ENCODE data around the gene SH3D19. TPM values are rescaled to one million over a fixed set of nuclear protein-coding genes. Genes with fewer than 3 reads are reported as not detected.

SH3D19 gene
- total RNA-seq, 3 donors from 2014 or later, result 0.24 to 0.61 (median 0.56) TPM

DNA sequence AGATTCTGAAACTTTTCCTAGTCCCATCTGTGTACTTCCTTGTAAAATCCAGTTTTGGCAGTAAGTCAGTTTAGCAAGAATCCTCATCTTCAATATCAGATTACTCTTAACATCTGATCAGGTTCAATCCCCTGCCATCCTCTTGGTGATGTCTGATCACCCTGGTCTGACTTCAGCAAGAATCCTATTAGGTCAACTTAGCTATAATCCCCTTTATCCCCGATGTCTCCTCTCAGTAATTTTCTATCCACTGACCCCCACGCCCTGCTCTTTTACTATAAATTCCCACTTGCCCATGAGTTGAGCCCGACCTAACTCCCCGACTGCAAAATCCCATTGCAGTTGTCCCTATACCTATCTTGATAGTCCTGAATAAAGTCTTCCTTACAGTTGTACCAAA, 106.3 kb downstream of the SH3D19 start:
- no peaks in the 10 kb centered on the region for H3K4me1 Mint-ChIP-seq (ENCODE audit: low read depth)
- no peaks in the 10 kb centered on the region for H3K9me3 Mint-ChIP-seq
- peaks cover 9% of the 10 kb centered on the region for H3K27me3 Mint-ChIP-seq (ENCODE audit: low read depth)
- H3K36me3 Mint-ChIP-seq (ENCODE audit: insufficient read depth), result no peaks in the 10 kb centered on the region
- DNase-seq, result no peak
- ATAC-seq, result no peak
- H3K4me3 Mint-ChIP-seq, result no peak overlapping the region

- H3K9me3 Mint-ChIP-seq, result no peaks in the 10 kb centered on the region
- no peaks in the 10 kb centered on the region for H3K4me1 Mint-ChIP-seq (ENCODE audit: low read depth)
- DNase-seq (no peak), ATAC-seq (no peak)
- H3K4me3 Mint-ChIP-seq, result no peak overlapping the region
- H3K27me3 Mint-ChIP-seq (ENCODE audit: low read depth), result peaks cover 5% of the 10 kb centered on the region
- H3K36me3 Mint-ChIP-seq (ENCODE audit: insufficient read depth), result no peaks in the 10 kb centered on the region
These were observed 107.1 kb downstream of the SH3D19 start for GRCh38 chr4:151218343-151218742.

DNA sequence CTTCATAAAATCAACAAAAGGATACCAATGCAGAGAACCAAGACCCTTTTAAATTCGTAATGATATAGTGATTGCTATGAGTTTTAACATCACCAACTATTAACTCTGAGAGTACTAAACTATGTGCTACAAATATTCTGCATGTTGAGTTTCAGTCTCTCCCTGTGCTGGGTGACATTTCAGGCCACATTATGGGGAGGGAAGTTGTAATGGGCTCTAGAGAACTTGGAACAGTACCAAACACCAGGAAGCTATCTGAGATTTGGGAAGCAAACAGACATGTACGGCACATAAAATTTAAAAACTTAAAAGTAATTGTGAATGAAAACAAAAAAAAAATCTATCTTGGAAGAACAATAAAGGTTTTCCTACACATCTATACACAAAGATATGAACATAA, 108.1 kb downstream of the SH3D19 start:
- Mint-ChIP-seq H3K4me1 (ENCODE audit: low read depth) (no peaks in the 10 kb centered on the region), H3K27me3 (ENCODE audit: low read depth) (peaks cover 5% of the 10 kb centered on the region), H3K9me3 (no peaks in the 10 kb centered on the region), H3K4me3 (no peak overlapping the region), H3K36me3 (ENCODE audit: insufficient read depth) (no peaks in the 10 kb centered on the region)
- DNase-seq, result no peak
- no peak for ATAC-seq

GRCh38 chr4:151215295-151215694, 110.1 kb downstream of the SH3D19 start:
- DNase-seq, result no peak
- no peak for ATAC-seq
- no peaks in the 10 kb centered on the region for H3K9me3 Mint-ChIP-seq
- no peak overlapping the region for H3K4me3 Mint-ChIP-seq
- H3K36me3 Mint-ChIP-seq (ENCODE audit: insufficient read depth), result no peaks in the 10 kb centered on the region
- H3K27me3 Mint-ChIP-seq (ENCODE audit: low read depth), result peaks cover 5% of the 10 kb centered on the region
- H3K4me1 Mint-ChIP-seq (ENCODE audit: low read depth), result no peaks in the 10 kb centered on the region

- H3K4me3 Mint-ChIP-seq, result no peak overlapping the region
- no peaks in the 10 kb centered on the region for H3K4me1 Mint-ChIP-seq (ENCODE audit: low read depth)
- H3K27me3 Mint-ChIP-seq (ENCODE audit: low read depth), result no peaks in the 10 kb centered on the region
- no peak for DNase-seq
- ATAC-seq, result no peak
- no peaks in the 10 kb centered on the region for H3K9me3 Mint-ChIP-seq
- H3K36me3 Mint-ChIP-seq (ENCODE audit: insufficient read depth), result no peaks in the 10 kb centered on the region
These were observed 117.5 kb downstream of the SH3D19 start for GRCh38 chr4:151207868-151208267.

- no peak overlapping the region for H3K4me3 Mint-ChIP-seq
- no peak for ATAC-seq
- no peaks in the 10 kb centered on the region for H3K9me3 Mint-ChIP-seq
- no peaks in the 10 kb centered on the region for H3K4me1 Mint-ChIP-seq (ENCODE audit: low read depth)
- no peaks in the 10 kb centered on the region for H3K36me3 Mint-ChIP-seq (ENCODE audit: insufficient read depth)
- DNase-seq, result no peak
- no peaks in the 10 kb centered on the region for H3K27me3 Mint-ChIP-seq (ENCODE audit: low read depth)
These were observed 118.2 kb downstream of the SH3D19 start for GRCh38 chr4:151207186-151207585.

DNA sequence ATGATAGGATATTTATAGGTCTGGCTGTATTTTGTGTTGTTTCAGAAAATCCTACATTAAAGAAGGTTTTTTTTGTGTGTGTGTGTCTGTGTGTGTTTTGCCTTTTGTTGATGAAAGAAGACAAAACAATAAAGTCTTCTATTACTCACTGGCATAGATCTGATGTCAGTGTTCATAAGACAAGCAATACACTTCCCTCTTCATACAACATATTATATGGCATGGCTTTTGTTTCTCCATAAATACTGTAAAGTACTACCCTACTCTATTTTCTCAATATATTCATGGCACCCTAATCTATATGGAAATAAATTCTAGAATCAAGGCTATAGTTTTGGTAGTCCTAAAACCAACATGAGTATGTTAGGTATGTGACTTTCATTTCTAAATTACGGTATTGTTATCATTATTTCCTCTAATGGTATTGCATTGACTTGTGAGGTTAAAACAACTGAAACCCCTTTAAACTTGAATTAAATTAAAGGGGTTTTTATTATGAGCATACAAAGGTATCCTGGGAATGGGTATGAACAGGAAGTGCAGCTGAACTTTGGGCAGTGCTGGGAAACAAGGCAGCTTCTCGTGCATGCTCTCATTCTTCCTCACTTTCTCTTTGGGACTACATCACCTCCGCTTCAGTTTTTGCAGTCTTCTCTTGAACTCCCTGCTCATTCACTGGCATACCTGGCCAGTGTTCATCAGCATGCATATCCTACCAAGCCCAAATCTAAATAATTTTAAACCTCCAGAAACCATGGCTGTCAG, 119.0 kb downstream of the SH3D19 start:
- no peaks in the 10 kb centered on the region for H3K27me3 Mint-ChIP-seq (ENCODE audit: low read depth)
- ATAC-seq (no peak), DNase-seq (no peak)
- H3K4me1 Mint-ChIP-seq (ENCODE audit: low read depth), result no peaks in the 10 kb centered on the region
- H3K4me3 Mint-ChIP-seq, result no peak overlapping the region
- no peaks in the 10 kb centered on the region for H3K36me3 Mint-ChIP-seq (ENCODE audit: insufficient read depth)
- no peaks in the 10 kb centered on the region for H3K9me3 Mint-ChIP-seq

- Mint-ChIP-seq H3K27me3 (ENCODE audit: low read depth) (no peaks in the 10 kb centered on the region), H3K4me3 (no peak overlapping the region), H3K36me3 (ENCODE audit: insufficient read depth) (no peaks in the 10 kb centered on the region), H3K4me1 (ENCODE audit: low read depth) (no peaks in the 10 kb centered on the region), H3K9me3 (no peaks in the 10 kb centered on the region)
- DNase-seq (no peak), ATAC-seq (no peak)
These were observed 119.7 kb downstream of the SH3D19 start for GRCh38 chr4:151205722-151206121.

DNA sequence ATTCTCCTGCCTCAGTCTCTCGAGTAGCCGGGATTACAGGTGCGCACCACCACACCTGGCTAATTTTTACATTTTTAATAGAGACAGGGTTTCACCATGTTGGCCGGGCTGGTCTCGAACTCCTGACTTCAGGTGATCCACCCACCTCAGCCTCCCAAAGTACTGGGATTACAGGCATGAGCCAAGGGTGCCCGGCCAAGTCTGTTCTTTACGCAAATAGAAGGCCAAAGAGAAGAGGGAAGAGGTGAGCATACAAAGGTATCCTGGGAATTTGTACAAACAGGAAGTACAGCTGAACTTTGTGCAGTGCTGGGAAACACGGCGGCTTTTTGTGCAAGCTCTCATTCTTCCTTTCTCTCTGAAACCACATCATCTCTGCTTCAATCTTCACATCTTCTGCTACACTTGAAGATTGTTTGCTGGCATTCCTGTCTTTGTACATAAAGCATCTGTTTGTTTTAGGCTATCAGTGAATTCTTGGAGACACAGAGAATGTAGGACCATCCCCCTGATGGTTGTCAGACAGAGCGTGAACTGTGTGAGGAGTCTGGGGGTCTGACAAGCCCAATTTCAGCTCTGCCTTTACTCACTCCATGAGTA, 120.4 kb downstream of the SH3D19 start:
- Mint-ChIP-seq H3K36me3 (ENCODE audit: insufficient read depth) (no peaks in the 10 kb centered on the region), H3K4me3 (no peak overlapping the region), H3K27me3 (ENCODE audit: low read depth) (no peaks in the 10 kb centered on the region), H3K4me1 (ENCODE audit: low read depth) (no peaks in the 10 kb centered on the region), H3K9me3 (no peaks in the 10 kb centered on the region)
- no peak for DNase-seq
- ATAC-seq, result no peak

DNA sequence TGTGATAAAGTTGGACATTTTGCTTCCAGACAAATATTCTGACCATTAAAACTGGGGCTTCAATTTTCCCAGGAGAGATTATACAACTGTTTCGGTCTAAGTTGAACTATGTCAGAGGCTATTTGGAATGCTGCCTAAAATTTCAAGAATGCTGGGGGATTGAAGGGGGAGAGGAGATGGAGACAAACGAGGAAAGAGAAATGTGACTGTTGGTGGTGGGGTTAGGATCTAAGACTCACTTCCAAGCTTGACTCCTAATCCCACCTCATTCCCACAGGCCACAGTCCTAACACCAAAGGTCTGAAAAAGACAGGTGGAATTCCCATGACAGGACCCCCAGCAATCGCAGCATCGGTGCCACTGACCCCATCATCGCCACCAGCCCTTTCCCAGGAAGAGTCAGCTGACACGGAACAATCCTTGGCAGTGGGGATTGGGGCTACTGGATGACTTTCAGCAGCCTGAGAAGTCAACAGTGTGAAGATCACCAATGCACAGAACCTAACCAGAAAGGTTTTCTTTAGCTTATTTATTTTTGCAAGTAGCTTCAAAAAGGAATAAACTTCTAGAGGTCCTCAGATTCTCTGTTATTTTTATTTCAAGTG, 122.5 kb downstream of the SH3D19 start:
- no peaks in the 10 kb centered on the region for H3K9me3 Mint-ChIP-seq
- H3K36me3 Mint-ChIP-seq (ENCODE audit: insufficient read depth), result no peaks in the 10 kb centered on the region
- H3K27me3 Mint-ChIP-seq (ENCODE audit: low read depth), result no peaks in the 10 kb centered on the region
- no peak for DNase-seq
- H3K4me1 Mint-ChIP-seq (ENCODE audit: low read depth), result no peaks in the 10 kb centered on the region
- ATAC-seq, result no peak
- no peak overlapping the region for H3K4me3 Mint-ChIP-seq

DNA sequence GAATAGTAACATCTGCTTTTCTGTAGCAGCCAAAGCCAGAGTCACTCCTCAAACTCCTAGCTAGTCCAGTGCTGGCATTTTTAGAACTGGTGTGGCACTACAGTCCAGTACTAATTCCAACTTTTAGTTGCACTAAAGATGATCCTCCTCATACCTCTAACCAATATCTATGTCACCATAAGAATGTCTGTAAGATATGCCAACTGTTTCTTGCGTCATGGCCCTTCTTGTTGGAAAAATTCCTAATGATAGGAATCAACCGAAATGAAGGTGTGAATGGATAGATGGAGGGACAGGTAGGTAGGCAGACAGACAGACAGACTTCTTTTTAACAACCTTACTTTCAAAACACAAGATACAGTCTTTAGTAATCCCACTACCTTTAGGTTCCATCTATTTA, 123.0 kb downstream of the SH3D19 start:
- Mint-ChIP-seq H3K9me3 (no peaks in the 10 kb centered on the region), H3K27me3 (ENCODE audit: low read depth) (no peaks in the 10 kb centered on the region), H3K4me3 (no peak overlapping the region)

GRCh38 chr4:151199319-151200190, 125.8 kb downstream of the SH3D19 start:
- Mint-ChIP-seq H3K36me3 (ENCODE audit: insufficient read depth) (no peaks in the 10 kb centered on the region), H3K9me3 (no peaks in the 10 kb centered on the region), H3K27me3 (ENCODE audit: low read depth) (peaks cover 2% of the 10 kb centered on the region), H3K4me3 (no peak overlapping the region), H3K4me1 (ENCODE audit: low read depth) (no peaks in the 10 kb centered on the region)
- DNase-seq (no peak), ATAC-seq (no peak)

More for the DNA sequence above, 123.0 kb downstream of the SH3D19 start:
- Mint-ChIP-seq H3K36me3 (ENCODE audit: insufficient read depth) (no peaks in the 10 kb centered on the region), H3K4me1 (ENCODE audit: low read depth) (no peaks in the 10 kb centered on the region)
- DNase-seq, result no peak
- ATAC-seq, result no peak

- Mint-ChIP-seq H3K27me3 (ENCODE audit: low read depth) (peaks cover 2% of the 10 kb centered on the region), H3K36me3 (ENCODE audit: insufficient read depth) (no peaks in the 10 kb centered on the region), H3K9me3 (no peaks in the 10 kb centered on the region), H3K4me1 (ENCODE audit: low read depth) (no peaks in the 10 kb centered on the region), H3K4me3 (no peak overlapping the region)
- DNase-seq (no peak), ATAC-seq (no peak)
These were observed 126.7 kb downstream of the SH3D19 start for GRCh38 chr4:151198748-151199147.

GRCh38 chr4:151197247-151197646, 128.2 kb downstream of the SH3D19 start:
- Mint-ChIP-seq H3K4me3 (no peak overlapping the region), H3K4me1 (ENCODE audit: low read depth) (no peaks in the 10 kb centered on the region), H3K36me3 (ENCODE audit: insufficient read depth) (no peaks in the 10 kb centered on the region), H3K27me3 (ENCODE audit: low read depth) (peaks cover 7% of the 10 kb centered on the region), H3K9me3 (no peaks in the 10 kb centered on the region)
- no peak for DNase-seq
- no peak for ATAC-seq
